Measurements from ENCODE around the gene ZNF532.
A peak's percentile ranks its signal among the peaks of the same experiment; 100 is the strongest.
"Not testable (repeated sequence)": the region's sequence is repeated elsewhere in the genome, so short reads cannot be mapped to it uniquely, and the experiment has no call there.

The ZNF532 gene

GRCh38 chr18:58864146-58865032 lies at the start of gene ZNF532:
Gene ZNF532 (plus strand): TSS chr18:58864877. CDS start in a region left out here.
- DNase-seq = peak; percentile 86

- no peak for DNase-seq
Measured at GRCh38 chr18:58819051-58819450, 45.6 kb upstream of the ZNF532 start.

GRCh38 chr18:58820251-58820650 lies 44.4 kb upstream of the ZNF532 start:
- DNase-seq = no peak

- no peak for DNase-seq
Measured at GRCh38 chr18:58822944-58823343, 41.7 kb upstream of the ZNF532 start.

GRCh38 chr18:58823412-58823811 lies 41.3 kb upstream of the ZNF532 start:
- no peak for DNase-seq

- not testable (repeated sequence) for DNase-seq
Measured at GRCh38 chr18:58826926-58827325, 37.8 kb upstream of the ZNF532 start.

GRCh38 chr18:58827428-58827827 lies 37.2 kb upstream of the ZNF532 start:
- DNase-seq = no peak

- DNase-seq = no peak
Measured at GRCh38 chr18:58827886-58828285, 36.8 kb upstream of the ZNF532 start.

GRCh38 chr18:58828399-58829121 lies 36.1 kb upstream of the ZNF532 start:
- DNase-seq = no peak

- no peak for DNase-seq
Measured at GRCh38 chr18:58829263-58829662, 35.4 kb upstream of the ZNF532 start.

- not testable (repeated sequence) for DNase-seq
Measured at GRCh38 chr18:58829886-58830285, 34.8 kb upstream of the ZNF532 start.

- DNase-seq = no peak
Measured at GRCh38 chr18:58831606-58832005, 33.1 kb upstream of the ZNF532 start.

GRCh38 chr18:58838165-58838860 lies 26.4 kb upstream of the ZNF532 start:
- DNase-seq = no peak

GRCh38 chr18:58838946-58839345 lies 25.7 kb upstream of the ZNF532 start:
- no peak for DNase-seq

- no peak for DNase-seq
Measured at GRCh38 chr18:58842978-58843687, 21.5 kb upstream of the ZNF532 start.

- DNase-seq = peak; percentile 76
Measured at GRCh38 chr18:58843688-58844035, 21.0 kb upstream of the ZNF532 start.

- DNase-seq = no peak
Measured at GRCh38 chr18:58844871-58845270, 19.8 kb upstream of the ZNF532 start.

- no peak for DNase-seq
Measured at GRCh38 chr18:58845928-58846724, 18.6 kb upstream of the ZNF532 start.

GRCh38 chr18:58847383-58848071 lies 17.1 kb upstream of the ZNF532 start:
- no peak for DNase-seq

- DNase-seq = no peak
Measured at GRCh38 chr18:58848685-58849084, 16.0 kb upstream of the ZNF532 start.

- no peak for DNase-seq
Measured at GRCh38 chr18:58850786-58851469, 13.7 kb upstream of the ZNF532 start.

All from COR-L47 (cell line).